WTC11 (cell line): ENCODE data around the gene SREBF2. TPM values are rescaled to one million over a fixed set of nuclear protein-coding genes. Genes with fewer than 3 reads are reported as not detected.

Experiments
- ATAC-seq: fragments of 200-7000 bp; cut with Tn5 transposase; 2 replicates; pipeline ENCODE4 v1.10.0; 2021; ENCODE audit warnings: mild to moderate bottlenecking, moderate library complexity
- CTCF ChIA-PET: fragments of 300-600 bp; sonication (Branson Sonifier 250); formaldehyde crosslinking; loops from one replicate; lab custom pipeline; 2021; ENCODE audit warnings: antibody characterized with exemption; lab: Charles Lee
- POLR2A ChIA-PET: fragments of 350-600 bp; sonication (Branson Sonifier 250); formaldehyde crosslinking; loops from one replicate; lab custom pipeline; 2021; ENCODE audit warnings: antibody characterized with exemption; lab: Charles Lee
- DNase-seq: peaks from one replicate; pipeline ENCODE4 v3.0.0; 2021; ENCODE audit warnings: low spot score
- H3K27ac Mint-ChIP-seq: 2 replicates; pipeline ENCODE4 v1.8.0; 2021; ENCODE audit warnings: mixed read lengths
- H3K27me3 Mint-ChIP-seq: 2 replicates; pipeline ENCODE4 v1.8.0; 2021; ENCODE audit warnings: low read depth, mild to moderate bottlenecking, moderate library complexity, mixed read lengths
- H3K36me3 Mint-ChIP-seq: 2 replicates; pipeline ENCODE4 v1.8.0; 2021; ENCODE audit warnings: mixed read lengths
- H3K4me1 Mint-ChIP-seq: 2 replicates; pipeline ENCODE4 v1.8.0; 2022; ENCODE audit warnings: mixed read lengths
- H3K4me3 Mint-ChIP-seq: 2 replicates; pipeline ENCODE4 v1.8.0; 2021; ENCODE audit warnings: mild to moderate bottlenecking, moderate library complexity, mixed read lengths
- H3K9me3 Mint-ChIP-seq: 2 replicates; pipeline ENCODE4 v1.8.0; 2021; ENCODE audit warnings: mixed read lengths
- CBFB ChIP-seq: sonication (generic); formaldehyde crosslinking; IDR thresholded peaks from 2 replicates; pipeline ENCODE4 v1.8.1; 2022; ENCODE audit warnings: mild to moderate bottlenecking, low read depth, missing genetic modification reagents
- CDX4 ChIP-seq: fragments of 250-450 bp; sonication (Bioruptor Pico); IDR thresholded peaks from 2 replicates; pipeline ENCODE4 v1.9.0; 2021; ENCODE audit warnings: moderate library complexity, mild to moderate bottlenecking, inconsistent platforms, borderline replicate concordance
- ELF4 ChIP-seq: sonication (generic); formaldehyde crosslinking; IDR thresholded peaks from 2 replicates; pipeline ENCODE4 v1.8.1; 2022; ENCODE audit warnings: low read depth, mild to moderate bottlenecking, moderate library complexity, missing genetic modification reagents
- FOXJ3 ChIP-seq: sonication (generic); formaldehyde crosslinking; IDR thresholded peaks from 2 replicates; pipeline ENCODE4 v1.9.0; 2021; ENCODE audit warnings: missing genetic modification reagents, mild to moderate bottlenecking, borderline replicate concordance
- HMGA2 ChIP-seq: fragments of 250-450 bp; sonication (Bioruptor Pico); IDR thresholded peaks from 2 replicates; pipeline ENCODE4 v1.4.0; 2021; ENCODE audit warnings: mild to moderate bottlenecking, moderate library complexity
- JAZF1 ChIP-seq: fragments of 250-450 bp; sonication (Bioruptor Pico); IDR thresholded peaks from 2 replicates; pipeline ENCODE4 v1.9.0; 2021; ENCODE audit warnings: moderate library complexity, mild to moderate bottlenecking, inconsistent platforms
- NR1H2 ChIP-seq: sonication (generic); formaldehyde crosslinking; IDR thresholded peaks from 2 replicates; pipeline ENCODE4 v1.9.0; 2021; ENCODE audit warnings: mild to moderate bottlenecking, moderate library complexity, missing genetic modification reagents
- NR3C1 ChIP-seq: sonication (generic); formaldehyde crosslinking; conservative IDR thresholded peaks from 2 replicates; pipeline ENCODE4 v1.8.1; 2023; ENCODE audit warnings: low read depth, mild to moderate bottlenecking, missing genetic modification reagents
- OVOL2 ChIP-seq: fragments of 250-450 bp; sonication (Bioruptor Pico); IDR thresholded peaks from 2 replicates; pipeline ENCODE4 v1.9.0; 2021; ENCODE audit warnings: mild to moderate bottlenecking, borderline replicate concordance
- RELA ChIP-seq: sonication (generic); formaldehyde crosslinking; IDR thresholded peaks from 2 replicates; pipeline ENCODE4 v1.8.1; 2022; ENCODE audit warnings: missing genetic modification reagents, mild to moderate bottlenecking, borderline replicate concordance
- TEAD4 ChIP-seq: sonication (generic); formaldehyde crosslinking; IDR thresholded peaks from 2 replicates; pipeline ENCODE4 v1.8.0; 2022; ENCODE audit warnings: mild to moderate bottlenecking, missing genetic modification reagents
- ZBTB43 ChIP-seq: sonication (generic); formaldehyde crosslinking; IDR thresholded peaks from 2 replicates; pipeline ENCODE4 v1.8.1; 2023; ENCODE audit warnings: mild to moderate bottlenecking, missing genetic modification reagents
- ZNF121 ChIP-seq: sonication (generic); formaldehyde crosslinking; IDR thresholded peaks from 2 replicates; pipeline ENCODE4 v1.8.0; 2023; ENCODE audit warnings: missing genetic modification reagents
- ZNF317 ChIP-seq: sonication (generic); formaldehyde crosslinking; IDR thresholded peaks from 2 replicates; pipeline ENCODE4 v1.8.1; 2023; ENCODE audit warnings: low read depth, mild to moderate bottlenecking, moderate library complexity, missing genetic modification reagents, borderline replicate concordance
- ZNF423 ChIP-seq: fragments of 250-450 bp; sonication (Bioruptor Pico); IDR thresholded peaks from 2 replicates; pipeline ENCODE4 v2.1.2; 2022; ENCODE audit warnings: mild to moderate bottlenecking, moderate library complexity
- total RNA-seq: library from RNA; stranded (reverse); gene quantifications from 3 replicates; pipeline ENCODE4 v1.2.3, GENCODE V29; 2021
- TF ChIP-seq, protein P1 (sequence below): fragments of 250-450 bp; sonication (Bioruptor Pico); conservative IDR thresholded peaks from 2 replicates; pipeline ENCODE4 v1.9.0; 2021; ENCODE audit warnings: mild to moderate bottlenecking
- TF ChIP-seq, protein P2 (sequence below): sonication (generic); formaldehyde crosslinking; IDR thresholded peaks from 2 replicates; pipeline ENCODE4 v1.8.1; 2023; ENCODE audit warnings: mild to moderate bottlenecking, moderate library complexity, missing genetic modification reagents
- TF ChIP-seq, protein P3 (sequence below): sonication (generic); formaldehyde crosslinking; IDR thresholded peaks from 2 replicates; pipeline ENCODE4 v1.8.0; 2023; ENCODE audit warnings: missing genetic modification reagents, mild to moderate bottlenecking, borderline replicate concordance
- TF ChIP-seq, protein P4 (sequence below): sonication (generic); formaldehyde crosslinking; IDR thresholded peaks from 2 replicates; pipeline ENCODE4 v1.8.0; 2022; ENCODE audit warnings: mild to moderate bottlenecking, missing genetic modification reagents

The SREBF2 gene
- total RNA-seq, 1 experiment from 2014 or later = 151 TPM

DNA sequence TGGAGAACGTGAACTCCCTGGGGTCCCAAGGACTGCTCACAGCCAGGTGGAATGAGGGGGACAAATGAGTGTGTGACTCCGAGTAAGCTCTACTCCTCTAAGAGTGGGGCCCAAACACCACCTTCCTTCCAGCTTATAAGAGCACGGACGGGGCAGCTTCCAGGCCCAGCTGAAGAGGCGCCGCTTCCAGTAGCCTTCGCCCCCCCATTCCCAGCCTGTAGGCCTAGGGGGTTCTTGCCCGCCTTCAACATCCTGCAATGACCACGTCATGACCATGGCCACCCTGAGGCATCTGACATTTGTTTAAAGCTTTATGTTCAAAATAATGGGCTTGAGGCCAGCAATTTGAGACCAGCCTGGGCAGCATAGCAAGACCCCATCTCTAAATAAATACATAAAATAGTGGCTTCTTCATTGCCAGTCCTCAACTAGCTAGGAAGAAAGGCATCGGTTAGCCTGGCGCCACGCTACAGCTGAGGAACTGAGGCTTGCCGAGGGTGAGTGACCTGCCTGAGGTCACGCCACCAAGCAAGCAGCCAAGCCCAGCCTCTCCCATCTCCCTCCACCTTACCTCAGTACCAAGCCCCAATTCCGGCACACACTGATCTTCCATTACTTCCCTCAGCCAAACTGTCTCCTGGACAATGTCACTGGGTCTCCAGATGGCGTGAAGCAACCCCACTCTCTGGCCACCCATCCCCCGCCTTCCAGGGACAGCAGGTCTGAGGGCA lies 101.5 kb downstream of the SREBF2 start:
- Mint-ChIP-seq H3K9me3 (no peaks in the 10 kb centered on the region), H3K4me3 (no peak overlapping the region), H3K27ac (no peak overlapping the region), H3K4me1 (no peaks in the 10 kb centered on the region), H3K27me3 (peaks cover 14% of the 10 kb centered on the region), H3K36me3 (peaks cover 19% of the 10 kb centered on the region)
- ChIA-PET CTCF (interaction anchor here (1.9 to 3.0 kb wide), 3 partner anchors 9 to 237 kb away, joined by 4 to 10 read pairs (median 6); partner anchors contain the start of gene SMIM45), POLR2A (no interaction called here)
- no peak for ATAC-seq
- no peak for DNase-seq
- TF ChIP-seq ZNF121 (CRISPR knock-in tag) (peak; percentile 68; the same call in 1 of the 2 replicates), ZBTB43 (CRISPR knock-in tag) (no peak)
- TF ChIP-seq, protein P1, sequence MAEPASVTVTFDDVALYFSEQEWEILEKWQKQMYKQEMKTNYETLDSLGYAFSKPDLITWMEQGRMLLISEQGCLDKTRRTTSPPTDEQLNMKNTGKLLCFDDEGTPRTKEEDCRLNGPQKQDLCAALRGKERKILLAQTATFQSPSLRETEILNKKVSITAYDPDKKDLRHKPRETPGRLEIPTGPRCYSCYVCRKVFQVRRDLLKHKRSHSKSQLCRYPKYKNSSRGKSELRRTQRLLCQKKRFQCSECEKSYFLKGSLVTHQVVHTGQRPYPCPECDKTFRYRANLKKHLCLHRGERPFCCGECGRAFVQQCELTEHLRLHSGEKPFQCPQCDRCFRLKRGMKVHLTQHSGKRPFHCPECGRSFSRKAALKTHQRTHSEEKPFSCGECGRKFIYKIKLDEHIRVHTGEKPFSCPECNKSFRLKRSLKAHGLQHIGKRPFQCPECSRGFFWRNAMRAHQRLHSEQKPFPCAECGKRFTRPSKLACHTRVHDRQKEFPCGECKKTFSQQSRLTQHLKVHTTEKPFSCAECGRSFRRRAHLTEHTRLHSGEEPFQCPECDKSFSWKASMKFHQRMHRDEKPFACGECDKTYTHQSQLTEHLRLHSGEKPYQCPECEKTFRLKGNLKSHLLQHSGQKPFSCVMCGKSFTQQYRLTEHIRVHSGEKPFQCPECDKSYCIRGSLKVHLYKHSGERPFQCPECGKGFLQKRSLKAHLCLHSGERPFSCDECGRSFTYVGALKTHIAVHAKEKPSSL = no peak
- TF ChIP-seq, protein P2, sequence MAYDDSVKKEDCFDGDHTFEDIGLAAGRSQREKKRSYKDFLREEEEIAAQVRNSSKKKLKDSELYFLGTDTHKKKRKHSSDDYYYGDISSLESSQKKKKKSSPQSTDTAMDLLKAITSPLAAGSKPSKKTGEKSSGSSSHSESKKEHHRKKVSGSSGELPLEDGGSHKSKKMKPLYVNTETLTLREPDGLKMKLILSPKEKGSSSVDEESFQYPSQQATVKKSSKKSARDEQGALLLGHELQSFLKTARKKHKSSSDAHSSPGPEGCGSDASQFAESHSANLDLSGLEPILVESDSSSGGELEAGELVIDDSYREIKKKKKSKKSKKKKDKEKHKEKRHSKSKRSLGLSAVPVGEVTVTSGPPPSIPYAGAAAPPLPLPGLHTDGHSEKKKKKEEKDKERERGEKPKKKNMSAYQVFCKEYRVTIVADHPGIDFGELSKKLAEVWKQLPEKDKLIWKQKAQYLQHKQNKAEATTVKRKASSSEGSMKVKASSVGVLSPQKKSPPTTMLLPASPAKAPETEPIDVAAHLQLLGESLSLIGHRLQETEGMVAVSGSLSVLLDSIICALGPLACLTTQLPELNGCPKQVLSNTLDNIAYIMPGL (CRISPR knock-in tag) = no peak

- DNase-seq (no peak), ATAC-seq (no peak)
- Mint-ChIP-seq H3K36me3 (peaks cover 23% of the 10 kb centered on the region), H3K27me3 (peaks cover 11% of the 10 kb centered on the region), H3K4me1 (peaks cover 2% of the 10 kb centered on the region; the same call in 1 of the 2 replicates), H3K4me3 (no peak overlapping the region), H3K9me3 (no peaks in the 10 kb centered on the region), H3K27ac (no peak overlapping the region)
- TF ChIP-seq, protein P3, sequence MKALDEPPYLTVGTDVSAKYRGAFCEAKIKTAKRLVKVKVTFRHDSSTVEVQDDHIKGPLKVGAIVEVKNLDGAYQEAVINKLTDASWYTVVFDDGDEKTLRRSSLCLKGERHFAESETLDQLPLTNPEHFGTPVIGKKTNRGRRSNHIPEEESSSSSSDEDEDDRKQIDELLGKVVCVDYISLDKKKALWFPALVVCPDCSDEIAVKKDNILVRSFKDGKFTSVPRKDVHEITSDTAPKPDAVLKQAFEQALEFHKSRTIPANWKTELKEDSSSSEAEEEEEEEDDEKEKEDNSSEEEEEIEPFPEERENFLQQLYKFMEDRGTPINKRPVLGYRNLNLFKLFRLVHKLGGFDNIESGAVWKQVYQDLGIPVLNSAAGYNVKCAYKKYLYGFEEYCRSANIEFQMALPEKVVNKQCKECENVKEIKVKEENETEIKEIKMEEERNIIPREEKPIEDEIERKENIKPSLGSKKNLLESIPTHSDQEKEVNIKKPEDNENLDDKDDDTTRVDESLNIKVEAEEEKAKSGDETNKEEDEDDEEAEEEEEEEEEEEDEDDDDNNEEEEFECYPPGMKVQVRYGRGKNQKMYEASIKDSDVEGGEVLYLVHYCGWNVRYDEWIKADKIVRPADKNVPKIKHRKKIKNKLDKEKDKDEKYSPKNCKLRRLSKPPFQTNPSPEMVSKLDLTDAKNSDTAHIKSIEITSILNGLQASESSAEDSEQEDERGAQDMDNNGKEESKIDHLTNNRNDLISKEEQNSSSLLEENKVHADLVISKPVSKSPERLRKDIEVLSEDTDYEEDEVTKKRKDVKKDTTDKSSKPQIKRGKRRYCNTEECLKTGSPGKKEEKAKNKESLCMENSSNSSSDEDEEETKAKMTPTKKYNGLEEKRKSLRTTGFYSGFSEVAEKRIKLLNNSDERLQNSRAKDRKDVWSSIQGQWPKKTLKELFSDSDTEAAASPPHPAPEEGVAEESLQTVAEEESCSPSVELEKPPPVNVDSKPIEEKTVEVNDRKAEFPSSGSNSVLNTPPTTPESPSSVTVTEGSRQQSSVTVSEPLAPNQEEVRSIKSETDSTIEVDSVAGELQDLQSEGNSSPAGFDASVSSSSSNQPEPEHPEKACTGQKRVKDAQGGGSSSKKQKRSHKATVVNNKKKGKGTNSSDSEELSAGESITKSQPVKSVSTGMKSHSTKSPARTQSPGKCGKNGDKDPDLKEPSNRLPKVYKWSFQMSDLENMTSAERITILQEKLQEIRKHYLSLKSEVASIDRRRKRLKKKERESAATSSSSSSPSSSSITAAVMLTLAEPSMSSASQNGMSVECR (CRISPR knock-in tag) = no peak
- TF ChIP-seq OVOL2 (CRISPR knock-in tag) = no peak
- no peak for TF ChIP-seq CDX4
- TF ChIP-seq, protein P4, sequence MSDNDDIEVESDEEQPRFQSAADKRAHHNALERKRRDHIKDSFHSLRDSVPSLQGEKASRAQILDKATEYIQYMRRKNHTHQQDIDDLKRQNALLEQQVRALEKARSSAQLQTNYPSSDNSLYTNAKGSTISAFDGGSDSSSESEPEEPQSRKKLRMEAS (CRISPR knock-in tag) = no peak
- no peak for TF ChIP-seq ELF4
- TF ChIP-seq NR3C1 (CRISPR knock-in tag) = no peak
- no peak for TF ChIP-seq NR1H2 (CRISPR knock-in tag)
- no peak for TF ChIP-seq ZNF317 (CRISPR knock-in tag)
- no peak for TF ChIP-seq JAZF1 (CRISPR knock-in tag)
- TF ChIP-seq ZBTB43 (CRISPR knock-in tag) = no peak
- no peak for TF ChIP-seq HMGA2 (CRISPR knock-in tag)
- TF ChIP-seq TEAD4 (CRISPR knock-in tag) = no peak
- no peak for TF ChIP-seq ZNF423 (CRISPR knock-in tag)
- TF ChIP-seq CBFB (CRISPR knock-in tag) = no peak
- no peak for TF ChIP-seq RELA (CRISPR knock-in tag)
- no peak for TF ChIP-seq FOXJ3 (CRISPR knock-in tag)
- ChIA-PET CTCF (interaction anchor here (1.9 to 3.0 kb wide), 3 partner anchors 9 to 238 kb away, joined by 4 to 10 read pairs (median 6); partner anchors contain the start of gene SMIM45), POLR2A (no interaction called here)
These were observed 102.1 kb downstream of the SREBF2 start for GRCh38 chr22:41935015-41935351.
